Stimulated activated CD4-positive, alpha-beta T cell treated with anti-CD3 and anti-CD28 coated beads, Interleukin-15, amount 100 ng/mL, for 1 hour (primary cell): ENCODE measurements around the gene P2RX4.
A peak's percentile ranks its signal among the peaks of the same experiment; 100 is the strongest.
"Not testable (repeated sequence)": the region's sequence is repeated elsewhere in the genome, so short reads cannot be mapped to it uniquely, and the experiment has no call there.

Experiments used
- DNase-seq, 2 donors: peaks; one replicate each; pipeline ENCODE4 v3.0.0-alpha.2; 2020; ENCODE audit warnings: low read depth in 1 of 2, low spot score in 1 of 2

The P2RX4 gene

DNA sequence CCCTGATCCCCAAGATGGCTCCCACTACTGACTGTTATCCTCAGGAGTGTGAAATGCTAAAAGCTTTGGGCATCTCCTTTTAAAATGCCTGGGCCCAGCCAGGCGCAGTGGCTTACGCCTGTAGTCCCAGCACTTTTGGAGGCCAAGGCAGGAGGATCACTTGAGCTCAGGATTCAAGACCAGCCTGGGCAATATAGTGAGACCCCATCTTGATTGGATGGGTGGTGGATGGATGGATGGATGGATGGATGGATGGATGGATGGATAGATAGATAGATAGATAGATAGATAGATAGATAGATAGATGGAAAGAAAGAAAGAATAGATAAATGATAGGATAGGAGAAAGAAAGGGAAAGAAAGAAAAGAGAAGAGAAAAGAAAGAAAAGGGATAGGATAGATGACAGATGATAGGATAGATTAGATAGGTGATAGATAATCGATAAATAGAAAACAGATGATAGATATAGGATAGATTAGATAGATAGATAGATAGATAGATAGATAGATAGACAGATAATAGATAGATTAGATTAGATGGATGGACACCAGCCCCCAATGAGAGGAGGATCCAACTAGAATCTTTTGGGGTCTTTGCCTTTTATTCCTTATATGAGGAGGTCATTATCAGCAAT, 9.5 kb downstream of the P2RX4 start:
- DNase-seq, result no peak

DNA sequence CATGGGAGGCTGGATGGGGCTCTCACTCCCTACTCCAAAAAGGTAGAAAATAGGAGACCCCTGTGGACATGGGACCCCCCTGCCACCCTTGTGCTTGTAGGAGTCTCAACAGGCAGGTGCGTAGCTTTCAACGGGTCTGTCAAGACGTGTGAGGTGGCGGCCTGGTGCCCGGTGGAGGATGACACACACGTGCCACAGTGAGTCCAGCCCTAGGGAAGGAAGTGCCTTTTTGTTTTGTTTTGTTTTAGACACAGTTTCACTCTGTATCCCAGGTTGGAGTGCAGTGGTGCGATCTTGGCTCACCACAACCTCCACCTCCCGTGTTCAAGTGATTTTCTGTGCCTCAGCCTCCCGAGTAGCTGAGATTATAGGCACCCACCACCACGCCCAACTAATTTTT, 12.9 kb downstream of the P2RX4 start:
- no peak for DNase-seq

DNA sequence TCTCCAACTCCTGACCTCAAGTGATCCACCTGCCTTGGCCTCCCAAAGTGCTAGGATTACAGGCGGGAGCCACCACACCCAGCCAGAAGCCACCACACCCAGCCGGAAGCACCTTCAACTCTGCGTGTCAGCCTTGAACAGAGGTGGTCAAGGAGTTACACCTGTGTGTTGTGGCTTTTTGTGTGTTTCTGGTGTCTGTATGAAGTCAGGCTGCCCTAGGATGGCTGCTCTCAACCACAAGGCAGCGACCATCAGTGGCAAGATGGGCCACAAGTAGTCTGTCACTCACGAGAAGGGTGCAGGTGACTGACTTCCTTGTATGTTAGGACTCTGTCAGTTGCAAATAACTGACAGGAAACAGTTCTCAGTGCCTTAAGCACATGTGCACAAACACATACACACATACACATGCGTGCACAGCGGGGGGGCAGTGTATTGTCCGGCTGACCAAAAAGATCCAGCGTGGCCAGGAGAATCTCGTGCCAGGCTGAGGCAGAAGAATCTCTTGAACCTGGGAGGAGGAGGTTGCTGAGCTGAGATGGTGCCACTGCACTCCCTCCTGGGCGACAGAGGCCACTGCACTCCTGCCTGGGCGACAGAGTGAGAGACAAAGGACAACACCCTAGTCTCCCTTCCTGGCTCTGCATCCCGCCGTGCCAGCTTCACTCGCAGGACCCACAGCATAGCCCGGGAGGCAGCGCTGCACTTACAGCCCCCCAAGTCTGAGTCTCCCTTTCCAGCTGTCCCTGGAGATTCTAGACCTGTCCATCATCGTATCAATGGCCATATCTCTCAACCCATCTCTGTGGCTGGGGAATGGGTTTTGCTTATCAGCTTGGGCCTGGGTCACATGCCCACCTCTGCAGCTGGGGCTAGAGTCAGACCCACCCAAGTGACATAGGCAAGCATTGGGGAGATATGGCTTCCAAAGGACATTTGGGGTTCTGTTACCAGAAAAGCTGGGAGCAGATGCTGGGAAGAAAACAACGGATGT, 13.7 kb downstream of the P2RX4 start:
- no peak for DNase-seq

DNA sequence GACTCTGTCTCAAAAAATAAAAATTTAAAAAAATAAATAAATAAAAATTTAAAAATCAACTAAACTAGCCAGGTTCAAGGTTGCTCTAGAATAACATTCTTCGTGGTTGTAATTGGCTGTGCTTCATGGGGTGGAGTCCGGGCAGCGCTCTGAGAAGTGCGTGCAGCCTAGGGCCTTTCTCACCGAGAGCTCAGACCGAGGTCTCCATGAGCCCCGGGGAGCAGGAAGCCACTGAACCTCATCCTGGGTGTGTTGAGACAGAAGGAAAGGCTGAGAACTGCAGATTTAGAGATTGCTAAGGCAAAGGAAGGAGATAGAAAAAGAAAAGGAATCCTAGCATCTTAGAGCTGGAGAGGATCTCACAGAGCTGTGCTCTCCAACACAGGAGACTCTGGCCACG, 14.7 kb downstream of the P2RX4 start:
- no peak for DNase-seq

DNA sequence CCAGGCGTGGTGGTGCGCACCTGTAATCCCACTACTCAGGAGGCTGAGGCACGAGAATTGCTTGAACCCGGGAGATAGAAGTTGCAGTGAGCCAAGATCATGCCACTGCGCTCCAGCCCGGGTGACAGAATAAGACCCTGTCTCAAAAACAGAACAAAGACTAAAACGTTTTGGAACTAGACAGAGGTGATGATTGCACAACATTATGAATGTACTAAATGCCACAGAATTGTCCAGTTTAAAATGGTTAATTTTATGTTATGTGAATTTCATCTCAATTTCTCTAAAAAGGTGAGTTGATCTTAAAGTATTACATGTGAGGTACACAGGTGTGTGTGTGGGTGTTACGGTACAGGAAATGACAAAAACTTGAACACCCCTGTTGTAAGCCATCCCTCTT, 16.5 kb downstream of the P2RX4 start:
- no peak for DNase-seq

DNA sequence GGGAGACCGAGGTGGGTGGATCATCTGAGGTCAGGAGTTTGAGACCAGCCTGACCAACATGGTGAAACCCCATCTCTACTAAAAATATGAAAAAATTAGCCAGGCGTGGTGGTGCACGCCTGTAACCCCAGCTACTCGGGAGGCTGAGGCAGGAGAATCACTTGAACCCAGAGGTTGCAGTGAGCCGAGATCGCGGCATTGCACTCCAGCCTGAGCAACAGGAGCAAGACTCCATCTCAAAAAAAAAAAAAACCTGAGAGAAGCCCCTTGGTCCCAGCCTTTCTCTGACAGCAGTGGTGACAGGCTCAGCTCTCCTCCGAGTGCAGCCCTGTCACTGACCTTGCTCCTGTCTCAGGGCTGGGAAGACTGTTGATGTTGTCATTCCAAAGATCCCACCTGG, 16.9 kb downstream of the P2RX4 start:
- not testable (repeated sequence) for DNase-seq

DNA sequence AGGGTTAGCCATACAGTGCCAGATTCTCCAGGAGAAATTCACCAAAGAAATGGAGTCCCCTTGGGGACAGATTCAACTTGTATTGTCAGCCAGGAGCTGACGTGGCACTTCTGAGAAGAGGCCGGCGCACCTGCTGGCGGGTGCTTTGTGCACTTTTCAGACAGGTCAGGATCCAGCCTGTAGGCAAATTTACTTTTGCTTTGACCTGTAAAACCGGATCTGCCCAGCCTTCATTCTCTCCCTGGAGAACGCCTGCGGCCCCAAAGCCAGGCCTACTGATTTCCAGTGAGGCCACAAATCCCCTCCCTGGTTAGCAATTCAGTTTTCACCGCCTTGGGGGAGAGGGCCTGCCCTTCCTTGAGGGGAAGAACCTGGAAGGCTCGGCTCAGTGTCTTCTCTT, 17.4 kb downstream of the P2RX4 start:
- DNase-seq, result no peak

DNA sequence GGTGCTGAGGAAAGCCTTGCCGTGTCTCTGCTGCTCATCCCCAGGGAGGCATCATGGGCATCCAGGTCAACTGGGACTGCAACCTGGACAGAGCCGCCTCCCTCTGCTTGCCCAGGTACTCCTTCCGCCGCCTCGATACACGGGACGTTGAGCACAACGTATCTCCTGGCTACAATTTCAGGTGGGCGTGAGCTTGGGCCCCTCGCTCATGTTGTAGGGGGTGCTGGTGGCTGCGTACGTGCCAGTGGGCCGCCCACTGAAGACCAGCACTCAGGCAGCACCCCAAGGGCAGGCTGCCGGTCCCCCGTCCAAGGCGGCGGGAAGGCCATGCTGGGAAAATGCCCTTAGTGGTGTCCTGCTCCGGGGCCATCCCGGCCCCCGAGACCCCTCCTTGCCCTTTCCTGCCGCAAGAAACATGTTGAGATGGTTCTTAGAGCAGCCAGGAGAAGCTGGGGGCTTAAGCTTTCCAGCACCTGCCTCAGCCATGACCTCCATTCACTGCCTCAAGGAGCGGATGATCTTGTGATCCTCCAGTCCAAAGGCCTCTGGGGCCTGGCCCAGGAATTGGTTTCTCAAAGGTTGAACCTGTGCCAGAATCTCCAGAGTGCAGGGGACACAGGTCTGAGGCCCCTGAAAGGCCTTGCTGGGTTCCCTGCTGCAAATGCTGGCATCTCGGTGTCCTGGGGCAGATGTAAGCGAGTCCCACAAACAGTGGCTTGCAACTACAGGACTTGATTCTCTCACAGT, 19.2 kb downstream of the P2RX4 start:
- DNase-seq, result no peak

DNA sequence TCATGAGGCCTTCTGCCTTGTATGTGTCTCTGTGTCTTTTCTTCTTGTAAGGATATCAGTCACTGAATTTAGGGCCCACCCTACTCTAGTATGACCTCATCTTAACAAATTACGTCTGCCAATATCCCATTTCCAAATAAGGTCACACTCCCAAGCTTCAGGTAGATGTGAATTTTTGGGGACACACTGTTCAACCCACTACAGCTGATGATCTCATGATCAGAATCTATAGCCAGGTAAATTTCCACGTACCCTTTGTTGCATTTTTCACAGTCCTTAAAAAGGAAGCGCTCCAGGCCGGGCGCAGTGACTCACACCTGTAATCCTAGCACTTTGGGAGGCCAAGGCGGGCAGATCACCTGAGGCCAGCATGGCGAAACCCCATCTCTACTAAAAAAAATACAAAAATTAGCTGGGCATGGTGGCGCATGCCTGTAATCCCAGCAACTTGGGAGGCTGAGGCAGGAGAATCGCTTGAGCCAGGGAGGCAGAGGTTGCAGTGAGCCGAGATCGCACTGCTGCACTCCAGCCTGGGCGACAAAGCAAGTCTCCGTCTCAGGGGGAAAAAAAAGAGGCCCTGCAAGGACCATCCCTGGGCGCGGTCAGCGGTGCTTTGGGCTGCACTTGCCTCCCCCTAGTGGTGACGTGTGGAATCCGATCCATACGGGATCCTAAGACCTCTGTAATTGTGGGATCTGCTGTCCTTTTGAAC, 20.1 kb downstream of the P2RX4 start:
- peak in 1 of 2 donors; percentile 36 for DNase-seq

DNA sequence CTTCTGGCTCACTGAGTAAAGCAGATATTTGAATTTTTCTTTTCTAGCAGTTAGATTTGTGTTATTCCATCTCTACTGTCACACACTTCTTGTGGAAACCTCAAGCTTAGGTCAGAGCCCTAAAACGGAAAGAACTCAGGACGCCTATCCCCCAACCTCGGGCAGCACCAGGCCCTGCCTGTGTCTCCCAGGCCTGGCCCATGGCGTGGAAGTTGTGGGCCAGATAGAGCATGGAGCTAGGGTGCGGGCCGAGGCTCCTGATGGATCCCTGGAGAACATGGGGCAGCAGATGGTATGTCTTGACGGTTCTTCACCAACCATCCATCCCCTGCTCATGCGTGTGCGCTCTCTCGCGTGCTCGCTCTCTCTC, 20.6 kb downstream of the P2RX4 start:
- DNase-seq, result no peak

DNA sequence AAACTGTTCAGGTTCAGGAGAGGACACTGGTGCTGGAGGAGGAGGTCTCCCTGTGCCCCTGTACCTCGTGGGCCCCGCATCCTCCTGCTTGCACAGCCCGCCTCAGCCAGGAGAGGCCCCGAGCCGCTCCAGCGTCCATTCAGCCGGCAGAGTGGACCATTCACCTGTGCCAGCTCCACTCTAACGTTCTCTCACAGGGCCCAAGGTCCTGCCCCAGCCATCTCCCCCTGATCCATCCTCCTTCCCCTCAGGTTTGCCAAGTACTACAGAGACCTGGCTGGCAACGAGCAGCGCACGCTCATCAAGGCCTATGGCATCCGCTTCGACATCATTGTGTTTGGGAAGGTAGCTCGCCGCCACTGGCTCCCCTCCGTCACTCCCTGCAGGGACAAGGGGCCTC, 22.2 kb downstream of the P2RX4 start:
- no peak for DNase-seq

DNA sequence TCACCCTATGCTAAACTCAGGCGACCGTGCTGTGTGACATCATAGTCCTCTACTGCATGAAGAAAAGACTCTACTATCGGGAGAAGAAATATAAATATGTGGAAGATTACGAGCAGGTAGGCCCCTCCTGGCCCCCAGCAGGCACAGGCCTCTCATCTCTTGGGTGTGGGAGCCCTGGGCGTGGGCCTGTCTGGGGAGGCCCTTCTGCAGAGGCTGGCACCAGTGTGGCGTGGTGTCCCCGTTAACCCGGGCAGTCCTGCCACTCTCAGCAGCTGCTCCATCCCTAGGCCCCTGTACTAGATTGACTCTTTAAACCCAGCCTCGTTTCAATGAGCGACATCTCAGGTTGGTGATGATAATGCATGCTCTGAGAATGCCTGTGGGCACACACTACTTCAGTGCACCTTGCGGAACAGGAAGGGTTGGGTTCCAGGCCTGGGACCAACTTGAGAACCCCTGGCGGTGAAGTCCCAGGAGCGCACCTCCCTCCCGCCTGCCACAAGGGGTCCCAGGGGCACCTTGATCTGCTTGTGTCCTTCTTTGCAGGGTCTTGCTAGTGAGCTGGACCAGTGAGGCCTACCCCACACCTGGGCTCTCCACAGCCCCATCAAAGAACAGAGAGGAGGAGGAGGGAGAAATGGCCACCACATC, 23.2 kb downstream of the P2RX4 start:
- no peak for DNase-seq

DNA sequence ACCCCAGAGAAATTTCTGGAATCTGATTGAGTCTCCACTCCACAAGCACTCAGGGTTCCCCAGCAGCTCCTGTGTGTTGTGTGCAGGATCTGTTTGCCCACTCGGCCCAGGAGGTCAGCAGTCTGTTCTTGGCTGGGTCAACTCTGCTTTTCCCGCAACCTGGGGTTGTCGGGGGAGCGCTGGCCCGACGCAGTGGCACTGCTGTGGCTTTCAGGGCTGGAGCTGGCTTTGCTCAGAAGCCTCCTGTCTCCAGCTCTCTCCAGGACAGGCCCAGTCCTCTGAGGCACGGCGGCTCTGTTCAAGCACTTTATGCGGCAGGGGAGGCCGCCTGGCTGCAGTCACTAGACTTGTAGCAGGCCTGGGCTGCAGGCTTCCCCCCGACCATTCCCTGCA, 23.7 kb downstream of the P2RX4 start:
- DNase-seq, result no peak

DNA sequence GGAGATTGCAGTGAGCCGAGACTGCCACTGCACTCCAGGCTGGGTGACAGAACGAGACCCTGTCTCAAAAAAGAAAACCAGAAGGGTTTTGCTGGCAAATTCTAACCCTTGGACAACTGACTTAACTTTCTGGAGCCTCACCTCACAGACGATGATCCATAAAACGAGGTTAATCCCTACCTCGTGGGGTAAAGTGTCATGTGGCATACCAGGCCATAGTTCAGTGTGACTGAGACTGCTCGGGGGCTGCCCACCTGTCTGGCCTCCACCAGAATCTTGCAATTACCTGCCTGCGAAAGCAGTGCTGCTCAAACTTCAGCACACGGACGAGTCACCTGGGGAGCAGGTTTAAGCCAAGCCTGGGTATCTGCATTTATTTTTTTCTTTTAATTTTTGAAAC, 26.8 kb downstream of the P2RX4 start:
- DNase-seq, result no peak

DNA sequence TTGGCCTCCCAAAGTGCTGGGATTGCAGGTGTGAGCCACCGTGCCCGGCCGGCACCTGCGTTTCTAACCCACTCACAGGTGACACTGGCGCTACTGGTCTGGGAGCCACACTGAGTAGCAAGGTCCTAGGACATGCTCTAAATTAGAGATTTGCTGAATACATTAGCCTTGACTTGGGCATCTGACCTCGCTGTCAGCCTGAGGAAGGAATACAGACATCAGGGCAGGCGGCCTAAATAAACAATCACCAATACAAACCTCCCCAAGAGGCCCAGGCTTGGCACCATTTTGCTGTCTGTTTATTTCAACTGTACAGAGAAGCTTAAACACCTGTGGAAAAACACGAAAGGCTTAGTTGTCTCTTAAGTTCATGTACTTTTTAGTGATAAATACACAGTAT, 27.5 kb downstream of the P2RX4 start:
- no peak for DNase-seq

DNA sequence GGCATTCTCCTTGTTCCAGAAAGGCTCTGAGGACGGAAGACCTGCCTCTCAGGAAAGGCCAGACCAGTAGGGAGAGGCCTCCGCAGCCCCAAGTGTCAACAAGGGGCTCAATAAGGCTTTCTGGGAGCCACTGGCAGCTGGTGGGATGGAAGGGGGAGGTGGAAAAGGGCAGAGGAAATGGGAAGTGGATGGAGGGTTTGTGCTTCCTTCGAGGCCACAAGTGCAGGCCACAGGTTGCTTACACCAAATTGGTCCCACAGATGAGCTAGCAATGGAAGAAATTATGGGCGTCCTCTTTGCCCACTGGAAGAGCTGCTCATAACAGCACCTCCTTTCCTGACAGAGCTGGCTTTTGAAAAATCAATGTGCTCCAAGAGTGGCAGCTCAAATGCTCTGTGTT, 28.2 kb downstream of the P2RX4 start:
- DNase-seq, result no peak

DNA sequence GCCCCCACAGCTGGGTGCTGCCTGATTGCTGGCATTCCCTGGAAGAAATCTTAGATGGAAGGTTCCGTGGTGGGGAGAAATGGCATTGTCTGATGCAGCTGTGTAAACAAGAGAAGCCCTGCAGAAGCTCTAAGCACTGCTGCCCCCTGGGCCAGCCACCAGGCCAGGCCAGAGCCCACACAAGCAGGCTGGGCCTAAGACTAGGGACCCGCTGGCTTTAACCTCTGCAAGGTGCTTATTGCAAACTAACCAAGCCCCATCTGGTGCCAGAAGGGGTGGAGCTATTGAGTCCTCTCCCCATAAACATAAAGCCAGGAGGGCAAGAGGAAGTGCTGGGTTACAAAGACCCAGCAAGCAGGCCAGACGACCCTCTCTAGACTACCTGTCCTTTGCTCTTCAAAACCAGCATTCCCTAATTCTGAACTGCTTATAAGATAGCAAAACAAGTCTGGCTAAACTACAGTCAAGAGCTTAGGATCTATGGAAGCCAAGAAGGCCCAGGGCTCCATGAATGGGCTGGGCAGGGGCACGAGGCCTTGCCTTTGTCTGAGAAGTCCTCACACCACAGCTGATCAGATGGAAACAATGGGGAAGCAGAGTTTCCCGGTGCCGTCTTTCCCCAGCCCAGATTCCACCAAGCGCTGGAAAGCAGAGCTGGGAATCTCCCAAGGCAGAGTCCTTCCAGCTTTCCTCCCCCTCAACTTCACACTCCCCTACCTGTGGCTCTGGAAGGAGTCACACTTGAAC, 28.8 kb downstream of the P2RX4 start:
- DNase-seq, result no peak

DNA sequence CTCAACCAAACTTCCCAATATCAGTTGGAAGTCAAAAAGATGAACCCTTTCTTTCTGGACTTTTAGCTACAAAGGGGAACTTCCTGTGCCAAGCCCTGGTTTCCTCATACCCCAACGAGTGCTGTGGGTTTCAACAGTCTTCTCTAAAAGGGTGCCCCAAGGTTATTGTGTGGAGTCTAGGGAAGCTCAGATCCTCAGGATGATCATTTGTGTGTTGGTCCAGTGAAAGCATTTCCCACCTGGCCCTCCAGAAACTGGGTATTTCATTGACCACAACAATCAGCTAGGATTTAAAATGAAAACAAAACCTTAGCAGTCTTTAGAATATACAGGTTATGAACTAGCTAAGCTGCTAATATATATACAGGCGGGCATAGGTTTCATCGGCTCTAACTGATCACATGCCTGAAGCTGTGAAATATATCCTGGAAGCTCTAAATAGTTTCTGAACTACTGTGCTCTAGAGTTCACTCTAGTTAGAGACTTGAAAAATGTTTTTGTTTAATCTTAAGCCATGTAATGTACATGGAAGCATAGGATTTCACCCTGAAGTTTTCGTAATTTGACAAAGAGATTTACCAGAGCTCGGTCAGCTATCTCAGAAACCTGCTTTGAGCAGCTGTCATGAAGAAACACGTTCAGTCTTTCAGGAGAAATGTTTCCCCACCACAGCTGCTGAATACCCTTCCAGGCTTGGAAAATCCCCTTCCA, 29.6 kb downstream of the P2RX4 start:
- no peak for DNase-seq

DNA sequence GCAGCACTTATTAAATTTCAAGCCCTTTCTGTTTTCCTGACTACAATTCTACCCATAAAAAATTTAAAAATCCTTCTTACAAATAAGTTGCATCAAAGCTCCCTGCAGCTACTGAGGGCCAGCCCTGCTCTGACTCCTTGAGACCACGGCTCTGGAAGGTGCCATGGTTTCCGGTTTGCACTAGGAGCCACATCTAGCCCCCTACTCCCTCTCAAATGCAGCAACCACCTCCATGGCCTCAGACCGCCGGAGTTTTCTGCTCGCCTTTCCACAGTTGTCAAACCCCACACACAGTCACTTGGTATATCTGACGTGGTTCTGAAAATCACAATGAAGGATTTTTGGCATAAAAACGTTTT, 30.1 kb downstream of the P2RX4 start:
- DNase-seq, result no peak
